GM23338 (cell line): ENCODE measurements around the gene MAP3K7CL. TPM values are rescaled to one million over a fixed set of nuclear protein-coding genes. Genes with fewer than 3 reads are reported as not detected.

Source experiments
- ATAC-seq: fragments of 200-7000 bp; cut with Tn5 transposase; 3 replicates; pipeline ENCODE4 v1.9.1; 2020
- DNase-seq: peaks from one replicate; pipeline ENCODE4 v3.0.0-alpha.2; 2015; ENCODE audit warnings: low spot score
- H2AFZ ChIP-seq: fragments of 200-600 bp; sonication (generic); 2 replicates; pipeline ENCODE4 v1.8.0; 2016; ENCODE audit warnings: antibody characterized with exemption, mild to moderate bottlenecking, moderate library complexity
- H3F3A ChIP-seq: fragments of 200-600 bp; sonication (generic); replicated peaks from 2 replicates; pipeline ENCODE4 v1.8.0; 2017; ENCODE audit warnings: antibody characterized with exemption, mixed run types, low read depth
- H3K27ac ChIP-seq: fragments of 200-600 bp; sonication (generic); 2 replicates; pipeline ENCODE4 v1.6.1; 2016; ENCODE audit warnings: low read depth
- H3K27me3 ChIP-seq: fragments of 200-600 bp; sonication (generic); 2 replicates; pipeline ENCODE4 v1.8.0; 2016; ENCODE audit warnings: mild to moderate bottlenecking, mixed run types, moderate library complexity; ENCODE audit not compliant: insufficient read depth
- H3K36me3 ChIP-seq: fragments of 200-600 bp; sonication (generic); 2 replicates; pipeline ENCODE4 v1.8.0; 2016; ENCODE audit warnings: mild to moderate bottlenecking; ENCODE audit not compliant: insufficient read depth
- H3K4me1 ChIP-seq: fragments of 200-600 bp; sonication (generic); 2 replicates; pipeline ENCODE4 v1.8.0; 2016; ENCODE audit warnings: mild to moderate bottlenecking, moderate library complexity; ENCODE audit not compliant: insufficient read depth
- H3K4me2 ChIP-seq: fragments of 200-600 bp; sonication (generic); 2 replicates; pipeline ENCODE4 v1.7.1; 2017; ENCODE audit warnings: mixed run types
- H3K4me3 ChIP-seq: fragments of 200-600 bp; sonication (generic); 2 replicates; pipeline ENCODE4 v1.6.1; 2016; ENCODE audit warnings: mixed run types
- H3K79me2 ChIP-seq: fragments of 200-600 bp; sonication (generic); replicated peaks from 2 replicates; pipeline ENCODE4 v1.8.0; 2017; ENCODE audit warnings: mild to moderate bottlenecking; ENCODE audit not compliant: insufficient read depth
- H3K9me2 ChIP-seq: fragments of 200-600 bp; sonication (generic); 2 replicates; pipeline ENCODE4 v1.8.0; 2017; ENCODE audit not compliant: insufficient read depth
- H4K20me1 ChIP-seq: fragments of 200-600 bp; sonication (generic); replicated peaks from 2 replicates; pipeline ENCODE4 v1.8.0; 2017; ENCODE audit warnings: mild to moderate bottlenecking; ENCODE audit not compliant: insufficient read depth
- H3K27ac Mint-ChIP-seq: 2 replicates; pipeline ENCODE4 v1.8.0; 2020; ENCODE audit warnings: inconsistent platforms, mild to moderate bottlenecking, moderate library complexity, mixed read lengths
- H3K27me3 Mint-ChIP-seq: 3 replicates; pipeline ENCODE4 v1.8.0; 2022; ENCODE audit warnings: low read depth, mild to moderate bottlenecking, moderate library complexity, mixed read lengths, inconsistent platforms; ENCODE audit not compliant: insufficient read depth, poor library complexity
- H3K36me3 Mint-ChIP-seq: 3 replicates; pipeline ENCODE4 v1.8.0; 2021; ENCODE audit warnings: low read depth, mild to moderate bottlenecking, inconsistent platforms, moderate library complexity, mixed read lengths
- H3K4me1 Mint-ChIP-seq: 3 replicates; pipeline ENCODE4 v1.8.0; 2020; ENCODE audit warnings: mild to moderate bottlenecking, inconsistent platforms, mixed read lengths
- H3K4me3 Mint-ChIP-seq: 3 replicates; pipeline ENCODE4 v1.8.0; 2021; ENCODE audit warnings: moderate library complexity, mild to moderate bottlenecking, inconsistent platforms, mixed read lengths
- H3K9me3 Mint-ChIP-seq: 3 replicates; pipeline ENCODE4 v1.8.0; 2020; ENCODE audit warnings: moderate library complexity, mild to moderate bottlenecking, inconsistent platforms, mixed read lengths
- ETS1 ChIP-seq: IDR thresholded peaks from 2 replicates; pipeline ENCODE4 v1.6.1; 2016; ENCODE audit warnings: antibody characterized with exemption
- JUNB ChIP-seq: IDR thresholded peaks from one replicate; pipeline ENCODE4 v1.6.1; 2016; ENCODE audit warnings: antibody characterized with exemption; ENCODE audit not compliant: unreplicated experiment
- POLR2AphosphoS5 ChIP-seq: IDR thresholded peaks from 2 replicates; pipeline ENCODE4 v1.6.1; 2016; ENCODE audit warnings: antibody characterized with exemption, low read depth
- ZNF114 ChIP-seq: fragments of 250-450 bp; sonication (Bioruptor Pico); IDR thresholded peaks from 2 replicates; pipeline ENCODE4 v1.5.0; 2020; ENCODE audit warnings: mild to moderate bottlenecking, moderate library complexity
- ZNF331 ChIP-seq: fragments of 250-450 bp; sonication (Bioruptor Pico); IDR thresholded peaks from 2 replicates; pipeline ENCODE4 v1.5.0; 2020; ENCODE audit warnings: low read depth, mild to moderate bottlenecking, moderate library complexity
- ZNF462 ChIP-seq: fragments of 250-450 bp; sonication (Bioruptor Pico); IDR thresholded peaks from 2 replicates; pipeline ENCODE4 v1.5.0; 2020; ENCODE audit warnings: mild to moderate bottlenecking, moderate library complexity
- polyA plus RNA-seq: library from polyadenylated mRNA; unstranded; fragments of >200 nt; fragmentation: Nextera tagmentation; extraction: Ambion mirVana; gene quantifications from 2 replicates; pipeline ENCODE4 v1.2.1, GENCODE V29; 2016
- total RNA-seq: library from RNA; depleted of rRNA; stranded (reverse); fragments of >200 nt; shearing (Covaris generic); gene quantifications from 2 replicates; pipeline ENCODE4 v1.2.3, GENCODE V29; 2014

Gene MAP3K7CL
- total and polyA plus RNA-seq, 2 experiments from 2014 or later = 2.4 to 3.6 TPM

GRCh38 chr21:29221253-29221744, 90.9 kb downstream of the MAP3K7CL start:
- no peaks in the 10 kb centered on the region for H3K36me3 Mint-ChIP-seq
- Histone ChIP-seq H3K36me3 (no peaks in the 10 kb centered on the region), H3K27ac (no peak overlapping the region), H3K9me2 (peaks cover 8% of the 10 kb centered on the region; the same call in 1 of the 2 replicates), H3K4me2 (no peak overlapping the region), H3K4me3 (no peak overlapping the region), H3K4me1 (no peaks in the 10 kb centered on the region), H3K27me3 (no peaks in the 10 kb centered on the region), H2AFZ (no peak overlapping the region), H3F3A (no peaks in the 10 kb centered on the region), H3K79me2 (no peaks in the 10 kb centered on the region), H4K20me1 (no peaks in the 10 kb centered on the region)
- H3K27me3 Mint-ChIP-seq = no peaks in the 10 kb centered on the region
- no peaks in the 10 kb centered on the region for H3K9me3 Mint-ChIP-seq
- TF ChIP-seq ZNF114 (CRISPR knock-in tag) (no peak), JUNB (no peak), ETS1 (no peak), ZNF462 (CRISPR knock-in tag) (no peak), ZNF331 (CRISPR knock-in tag) (no peak)
- no peak for DNase-seq
- no peak overlapping the region for H3K27ac Mint-ChIP-seq
- no peak for ATAC-seq
- no peak overlapping the region for H3K4me3 Mint-ChIP-seq
- peaks cover 12% of the 10 kb centered on the region; the same call in 2 of the 3 replicates for H3K4me1 Mint-ChIP-seq

- Histone ChIP-seq H3K4me3 (no peak overlapping the region), H4K20me1 (no peaks in the 10 kb centered on the region), H3K79me2 (no peaks in the 10 kb centered on the region), H2AFZ (no peak overlapping the region), H3K4me1 (no peaks in the 10 kb centered on the region), H3K4me2 (no peak overlapping the region), H3K27ac (no peak overlapping the region), H3F3A (no peaks in the 10 kb centered on the region), H3K36me3 (no peaks in the 10 kb centered on the region), H3K9me2 (no peaks in the 10 kb centered on the region), H3K27me3 (no peaks in the 10 kb centered on the region)
- H3K27ac Mint-ChIP-seq = no peak overlapping the region
- DNase-seq (no peak), ATAC-seq (no peak)
- H3K36me3 Mint-ChIP-seq = no peaks in the 10 kb centered on the region
- H3K27me3 Mint-ChIP-seq = no peaks in the 10 kb centered on the region
- no peak overlapping the region for H3K4me3 Mint-ChIP-seq
- H3K4me1 Mint-ChIP-seq = peaks cover 6% of the 10 kb centered on the region; the same call in 2 of the 3 replicates
- H3K9me3 Mint-ChIP-seq = no peaks in the 10 kb centered on the region
- TF ChIP-seq POLR2AphosphoS5 = no peak
Observed at GRCh38 chr21:29224006-29224405, 93.6 kb downstream of the MAP3K7CL start.
